Mucosa of rectum (tissue), 2 donors: ENCODE data around the gene NDRG2.
A peak's percentile ranks its signal among the peaks of the same experiment; 100 is the strongest.

ENCODE experiments used
- H3K27ac ChIP-seq, 2 donors: one replicate each; pipeline ENCODE4 v1.7.0; 2013; ENCODE audit warnings: inconsistent platforms in 2 of 2, low read depth in 2 of 2, low read length in 2 of 2
- H3K27me3 ChIP-seq, 2 donors: one replicate each; pipeline ENCODE4 v1.7.0; 2013; ENCODE audit warnings: low read length in 2 of 2; ENCODE audit not compliant: control insufficient read depth in 2 of 2, insufficient read depth in 2 of 2
- H3K36me3 ChIP-seq, 2 donors: one replicate each; pipeline ENCODE4 v1.7.0; 2013; ENCODE audit warnings: low read length in 2 of 2; ENCODE audit not compliant: control insufficient read depth in 2 of 2, insufficient read depth in 2 of 2
- H3K4me1 ChIP-seq, 2 donors: one replicate each; pipeline ENCODE4 v1.7.0; 2013; ENCODE audit warnings: low read length in 2 of 2, mild to moderate bottlenecking in 1 of 2; ENCODE audit not compliant: control insufficient read depth in 2 of 2, insufficient read depth in 2 of 2
- H3K4me3 ChIP-seq, 2 donors: one replicate each; pipeline ENCODE4 v1.7.0; 2013; ENCODE audit warnings: low read length in 2 of 2
- H3K9ac ChIP-seq, 2 donors: one replicate each; pipeline ENCODE4 v1.7.0; 2013; ENCODE audit warnings: low read length in 2 of 2, low read depth in 1 of 2, mild to moderate bottlenecking in 1 of 2
- H3K9me3 ChIP-seq, 2 donors: one replicate each; pipeline ENCODE4 v1.7.0; 2013; ENCODE audit warnings: low read length in 2 of 2; ENCODE audit not compliant: control insufficient read depth in 2 of 2
- donor health status: healthy.
- donor health status: Normal muscosa, but diverticular disease.

NDRG2 gene

DNA sequence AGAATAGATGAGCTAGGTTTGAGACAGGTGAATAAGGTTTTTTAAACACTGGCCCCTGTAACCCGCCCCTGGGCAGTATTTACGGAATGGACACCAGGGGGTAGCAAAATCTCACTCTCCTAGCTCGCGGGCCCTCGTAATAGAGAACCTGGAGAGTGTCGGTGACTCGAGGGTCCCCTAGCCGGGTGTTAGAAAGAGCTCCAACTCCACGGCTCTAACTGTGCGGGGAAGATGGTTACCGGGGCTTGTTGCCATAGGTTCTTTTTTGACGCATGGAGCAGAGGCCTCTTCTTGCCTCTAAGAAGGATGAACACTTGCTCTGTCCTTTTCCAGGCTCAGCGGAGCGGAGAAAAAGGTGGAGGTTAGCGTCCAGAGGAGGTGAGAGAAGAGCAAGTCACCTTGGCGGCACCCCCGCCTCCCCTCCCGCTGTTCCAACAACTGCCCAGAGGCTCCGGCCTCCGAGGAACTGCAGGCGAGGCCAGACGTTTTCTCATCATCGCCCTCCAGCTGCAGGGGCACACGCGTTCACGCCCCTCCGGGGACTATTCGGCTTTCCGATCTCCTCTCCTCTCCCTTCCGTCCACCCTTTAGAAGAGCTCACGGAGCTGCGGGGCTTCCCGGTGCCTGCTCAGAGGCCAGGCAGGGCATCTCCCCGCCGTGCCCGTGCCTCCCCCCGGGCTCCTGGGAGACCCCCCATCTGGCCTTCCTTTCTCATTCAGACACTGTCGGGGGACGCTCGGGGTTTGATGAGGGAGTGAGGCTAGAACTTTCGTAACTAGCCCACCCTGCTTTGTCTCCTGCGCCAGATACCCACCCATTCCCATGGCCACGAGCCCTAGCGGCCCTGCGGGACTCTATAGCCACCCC is 43.9 kb upstream of the NDRG2 start:
- Histone ChIP-seq H3K27me3 (no peaks in the 10 kb centered on the region), H3K36me3 (peaks cover 6 to 8% of the 10 kb centered on the region in 2 donors), H3K9ac (peak overlapping the region; percentile 68 to 83), H3K4me1 (peaks cover 33% of the 10 kb centered on the region in 2 donors), H3K9me3 (no peaks in the 10 kb centered on the region), H3K27ac (peak overlapping the region; percentile 18 to 93), H3K4me3 (peak overlapping the region; percentile 52 to 70)

- Histone ChIP-seq H3K36me3 (no peaks in the 10 kb centered on the region), H3K4me3 (no peak overlapping the region), H3K27ac (no peak overlapping the region), H3K9ac (no peak overlapping the region), H3K4me1 (peaks cover 25% of the 10 kb centered on the region in 2 donors), H3K27me3 (no peaks in the 10 kb centered on the region), H3K9me3 (no peaks in the 10 kb centered on the region)
Measured at GRCh38 chr14:21066882-21067502, 42.1 kb upstream of the NDRG2 start.

DNA sequence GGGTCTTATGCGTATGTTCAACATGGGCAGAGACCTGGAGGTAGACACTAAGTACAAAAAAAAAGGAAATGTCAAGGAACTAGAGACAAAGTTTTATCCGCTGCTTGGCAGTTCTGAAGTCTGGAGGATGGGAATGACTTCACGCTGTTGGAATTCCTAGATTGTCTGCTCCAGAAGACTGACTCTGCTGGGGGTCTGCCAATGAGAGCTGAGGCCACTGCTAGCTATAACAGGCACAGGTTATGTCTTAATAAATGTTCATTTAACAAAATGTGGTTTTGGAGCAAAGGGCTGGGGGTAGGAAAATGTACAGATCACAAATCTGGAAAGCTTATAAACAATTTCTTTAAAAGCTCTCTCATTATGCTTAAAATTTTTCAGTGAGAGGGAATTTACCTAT is 38.6 kb upstream of the NDRG2 start:
- H3K27me3 ChIP-seq: no peaks in the 10 kb centered on the region
- H3K4me3 ChIP-seq: no peak overlapping the region
- H3K27ac ChIP-seq: peak overlapping the region in 1 of 2 donors; percentile 48
- H3K9me3 ChIP-seq: no peaks in the 10 kb centered on the region
- H3K4me1 ChIP-seq: peaks cover 6 to 9% of the 10 kb centered on the region in 2 donors
- H3K36me3 ChIP-seq: no peaks in the 10 kb centered on the region
- no peak overlapping the region for H3K9ac ChIP-seq

- peaks cover 7 to 13% of the 10 kb centered on the region in 2 donors for H3K4me1 ChIP-seq
- no peak overlapping the region for H3K9ac ChIP-seq
- peak overlapping the region; percentile 59 to 81 for H3K27ac ChIP-seq
- no peaks in the 10 kb centered on the region for H3K27me3 ChIP-seq
- peak overlapping the region in 1 of 2 donors; percentile 32 for H3K4me3 ChIP-seq
- no peaks in the 10 kb centered on the region for H3K9me3 ChIP-seq
- no peaks in the 10 kb centered on the region for H3K36me3 ChIP-seq
Measured at GRCh38 chr14:21061347-21061668, 36.4 kb upstream of the NDRG2 start.

- Histone ChIP-seq H3K27ac (peak overlapping the region; percentile 59 to 81), H3K9ac (peak overlapping the region in 1 of 2 donors; percentile 27), H3K9me3 (no peaks in the 10 kb centered on the region), H3K27me3 (no peaks in the 10 kb centered on the region), H3K4me1 (peaks cover 10 to 16% of the 10 kb centered on the region in 2 donors), H3K4me3 (peak overlapping the region in 1 of 2 donors; percentile 58), H3K36me3 (no peaks in the 10 kb centered on the region)
Measured at GRCh38 chr14:21060614-21061346, 35.9 kb upstream of the NDRG2 start.

DNA sequence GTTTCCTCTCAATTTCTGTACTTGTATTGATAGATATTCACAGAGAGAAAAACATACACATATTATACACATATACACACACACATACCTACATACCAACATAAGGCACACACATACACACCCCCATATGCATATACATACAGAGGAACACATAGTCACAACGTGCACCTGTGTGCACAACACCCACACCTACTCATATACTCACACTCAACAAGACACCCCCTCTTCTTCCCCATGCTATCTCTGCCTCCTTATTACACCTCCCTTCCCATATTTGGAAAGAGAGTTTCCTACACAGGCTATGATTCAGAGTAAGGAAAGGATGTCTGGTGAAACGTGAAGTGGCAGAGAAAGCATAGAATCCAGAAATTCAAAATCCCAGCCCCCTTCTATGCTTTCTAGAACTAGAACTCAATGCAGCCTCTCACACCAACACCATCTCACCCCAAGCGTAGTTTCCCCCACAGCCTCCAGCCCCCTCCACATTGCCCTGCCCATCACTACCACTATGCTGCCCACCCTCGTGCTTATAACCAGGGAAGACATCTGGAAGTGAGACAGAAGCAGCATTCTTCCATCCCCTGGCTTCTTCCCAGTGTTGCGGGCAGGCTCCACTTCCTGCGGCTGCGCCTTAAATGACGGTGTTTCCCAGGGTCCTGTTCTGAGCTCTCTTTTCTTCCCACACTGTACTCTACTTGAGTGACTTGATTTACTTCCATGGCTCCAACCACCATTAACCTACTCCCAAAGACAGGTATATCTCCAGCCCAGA is 35.2 kb upstream of the NDRG2 start:
- Histone ChIP-seq H3K9ac (peak overlapping the region; percentile 27 to 41), H3K27me3 (no peaks in the 10 kb centered on the region)

DNA sequence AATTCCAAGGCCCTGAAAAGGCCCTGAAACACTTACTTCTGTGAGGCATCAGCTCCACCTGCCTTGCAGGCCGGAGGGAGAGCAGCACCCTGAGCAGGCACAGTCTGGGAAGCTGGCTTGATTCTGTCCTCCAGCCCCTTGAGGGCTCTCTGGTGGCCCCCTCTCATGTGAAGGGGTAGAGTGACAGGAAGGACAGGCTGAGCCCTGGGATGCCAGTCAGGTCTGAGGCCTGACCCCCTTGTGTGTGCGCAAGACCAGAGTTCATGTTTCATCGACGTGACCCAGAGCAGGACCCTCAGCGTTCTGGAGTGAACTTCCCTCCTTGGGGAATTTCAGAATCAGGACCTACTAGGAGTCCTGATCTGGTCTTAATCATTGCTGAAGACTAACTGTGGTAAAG is 34.0 kb upstream of the NDRG2 start:
- Histone ChIP-seq H3K4me1 (peaks cover 18 to 27% of the 10 kb centered on the region in 2 donors), H3K9ac (no peak overlapping the region), H3K27ac (peak overlapping the region in 1 of 2 donors; percentile 5), H3K27me3 (no peaks in the 10 kb centered on the region), H3K36me3 (no peaks in the 10 kb centered on the region), H3K9me3 (no peaks in the 10 kb centered on the region), H3K4me3 (no peak overlapping the region)

More for the DNA sequence above, 35.2 kb upstream of the NDRG2 start:
- no peaks in the 10 kb centered on the region for H3K9me3 ChIP-seq
- H3K4me1 ChIP-seq: peaks cover 16% of the 10 kb centered on the region in 2 donors
- peak overlapping the region; percentile 59 to 81 for H3K27ac ChIP-seq
- H3K36me3 ChIP-seq: no peaks in the 10 kb centered on the region
- H3K4me3 ChIP-seq: peak overlapping the region; percentile 14 to 58

GRCh38 chr14:21057803-21058675 is 33.2 kb upstream of the NDRG2 start, which contains the start of gene RNASE8:
TSS of gene RNASE8 (plus strand) at chr14:21057822. CDS start at chr14:21057893, 71 bp downstream.
- Histone ChIP-seq H3K9me3 (no peaks in the 10 kb centered on the region), H3K4me3 (no peak within 1 kb of the TSS), H3K4me1 (peaks cover 20 to 33% of the 10 kb centered on the region in 2 donors), H3K9ac (no peak within 1 kb of the TSS), H3K27ac (peak within 1 kb of the TSS; percentile 75 to 88), H3K36me3 (no peaks in the 10 kb centered on the region), H3K27me3 (no peaks in the 10 kb centered on the region)
